Measurements from ENCODE around the gene TSPAN2. TPM values are rescaled to one million over a fixed set of nuclear protein-coding genes. Genes with fewer than 3 reads are reported as not detected.

The TSPAN2 gene
- polyA plus RNA-seq, 1 donor from 2014 or later, result 34.4 TPM

DNA sequence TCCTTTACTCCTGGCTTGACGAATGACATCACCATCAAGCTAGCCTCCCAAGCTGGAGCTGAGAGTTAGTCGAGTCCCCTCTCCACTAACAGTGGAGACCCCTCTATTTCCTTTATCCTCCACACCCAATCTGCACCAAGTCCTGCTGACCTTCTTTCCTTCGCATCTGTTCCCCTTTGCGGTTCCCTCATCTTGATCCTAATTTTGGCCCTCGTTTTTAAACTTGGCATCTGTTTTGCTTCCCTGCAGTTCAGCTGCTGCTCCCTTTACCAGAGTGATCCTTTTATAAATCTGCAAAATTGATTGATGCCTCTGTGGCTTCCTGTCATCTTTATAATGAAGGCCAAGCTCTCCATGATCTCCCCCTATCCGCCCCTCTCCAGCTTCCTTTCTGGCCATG, 49.0 kb upstream of the TSPAN2 start:
- no peaks in the 10 kb centered on the region for H3K36me3 ChIP-seq (ENCODE audit: insufficient read depth, low read length)
- no peaks in the 10 kb centered on the region for H3K9me3 ChIP-seq (ENCODE audit: low read length)
- no peak overlapping the region for H3K9ac ChIP-seq (ENCODE audit: low read length)
- no peaks in the 10 kb centered on the region for H3K9me2 ChIP-seq (ENCODE audit: insufficient read depth, low read length)
- H3K27me3 ChIP-seq (ENCODE audit: insufficient read depth, low read depth, low read length), result no peaks in the 10 kb centered on the region
- no peaks in the 10 kb centered on the region for H4K20me1 ChIP-seq (ENCODE audit: insufficient read depth)
- H3F3A ChIP-seq (ENCODE audit: insufficient read depth, low read length, poor library complexity, severe bottlenecking), result no peaks in the 10 kb centered on the region
- H3K79me2 ChIP-seq (replicated peaks; ENCODE audit: insufficient read depth, low read length), result no peaks in the 10 kb centered on the region
- H3K27ac ChIP-seq (ENCODE audit: low read length), result no peak overlapping the region
- no peak overlapping the region for H2AFZ ChIP-seq (ENCODE audit: low read depth, low read length)
- H3K4me2 ChIP-seq (ENCODE audit: low read length), result no peak overlapping the region
- no peak overlapping the region for H3K4me3 ChIP-seq (ENCODE audit: low read length)
- no peak for TF ChIP-seq MXI1 (conservative IDR thresholded peaks at IDR 0.05; ENCODE audit: poor library complexity, severe bottlenecking)
- TF ChIP-seq SMC3 (conservative IDR thresholded peaks at IDR 0.05; ENCODE audit: poor library complexity), result no peak

DNA sequence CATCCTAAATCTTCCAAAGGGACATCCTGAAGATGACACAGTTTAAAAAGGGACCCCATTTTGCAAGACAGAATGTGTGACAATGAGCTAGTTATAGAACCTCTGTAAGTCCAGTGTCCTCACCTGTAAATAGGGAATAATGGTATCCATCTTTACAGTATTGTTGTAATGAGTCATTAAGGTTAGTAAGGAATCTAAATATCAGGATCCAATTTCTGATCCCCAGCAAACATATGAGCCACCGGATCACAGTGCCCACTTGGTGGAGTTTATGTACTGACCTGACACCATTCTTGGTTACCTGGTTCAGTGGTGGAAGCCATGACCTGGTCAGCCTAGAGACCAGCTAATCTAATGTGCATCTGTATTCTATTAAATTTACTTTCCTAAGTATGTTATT, 47.9 kb upstream of the TSPAN2 start:
- no peak overlapping the region for H2AFZ ChIP-seq (ENCODE audit: low read depth, low read length)
- H3K4me3 ChIP-seq (ENCODE audit: low read length), result no peak overlapping the region
- H3K36me3 ChIP-seq (ENCODE audit: insufficient read depth, low read length), result no peaks in the 10 kb centered on the region
- H3K4me2 ChIP-seq (ENCODE audit: low read length), result no peak overlapping the region
- no peaks in the 10 kb centered on the region for H3K9me2 ChIP-seq (ENCODE audit: insufficient read depth, low read length)
- no peaks in the 10 kb centered on the region for H3F3A ChIP-seq (ENCODE audit: insufficient read depth, low read length, poor library complexity, severe bottlenecking)
- no peak overlapping the region for H3K27ac ChIP-seq (ENCODE audit: low read length)
- H3K9me3 ChIP-seq (ENCODE audit: low read length), result no peaks in the 10 kb centered on the region
- H4K20me1 ChIP-seq (ENCODE audit: insufficient read depth), result no peaks in the 10 kb centered on the region
- no peak overlapping the region for H3K9ac ChIP-seq (ENCODE audit: low read length)
- no peaks in the 10 kb centered on the region for H3K27me3 ChIP-seq (ENCODE audit: insufficient read depth, low read depth, low read length)
- no peak for TF ChIP-seq POLR2AphosphoS5 (IDR thresholded peaks at IDR 0.05)
- TF ChIP-seq, protein P1, sequence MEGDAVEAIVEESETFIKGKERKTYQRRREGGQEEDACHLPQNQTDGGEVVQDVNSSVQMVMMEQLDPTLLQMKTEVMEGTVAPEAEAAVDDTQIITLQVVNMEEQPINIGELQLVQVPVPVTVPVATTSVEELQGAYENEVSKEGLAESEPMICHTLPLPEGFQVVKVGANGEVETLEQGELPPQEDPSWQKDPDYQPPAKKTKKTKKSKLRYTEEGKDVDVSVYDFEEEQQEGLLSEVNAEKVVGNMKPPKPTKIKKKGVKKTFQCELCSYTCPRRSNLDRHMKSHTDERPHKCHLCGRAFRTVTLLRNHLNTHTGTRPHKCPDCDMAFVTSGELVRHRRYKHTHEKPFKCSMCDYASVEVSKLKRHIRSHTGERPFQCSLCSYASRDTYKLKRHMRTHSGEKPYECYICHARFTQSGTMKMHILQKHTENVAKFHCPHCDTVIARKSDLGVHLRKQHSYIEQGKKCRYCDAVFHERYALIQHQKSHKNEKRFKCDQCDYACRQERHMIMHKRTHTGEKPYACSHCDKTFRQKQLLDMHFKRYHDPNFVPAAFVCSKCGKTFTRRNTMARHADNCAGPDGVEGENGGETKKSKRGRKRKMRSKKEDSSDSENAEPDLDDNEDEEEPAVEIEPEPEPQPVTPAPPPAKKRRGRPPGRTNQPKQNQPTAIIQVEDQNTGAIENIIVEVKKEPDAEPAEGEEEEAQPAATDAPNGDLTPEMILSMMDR (IDR thresholded peaks at IDR 0.05; ENCODE audit: poor library complexity, severe bottlenecking), result no peak
- TF ChIP-seq SMC3 (conservative IDR thresholded peaks at IDR 0.05; ENCODE audit: poor library complexity), result no peak
- H3K79me2 ChIP-seq (replicated peaks; ENCODE audit: insufficient read depth, low read length), result no peaks in the 10 kb centered on the region

DNA sequence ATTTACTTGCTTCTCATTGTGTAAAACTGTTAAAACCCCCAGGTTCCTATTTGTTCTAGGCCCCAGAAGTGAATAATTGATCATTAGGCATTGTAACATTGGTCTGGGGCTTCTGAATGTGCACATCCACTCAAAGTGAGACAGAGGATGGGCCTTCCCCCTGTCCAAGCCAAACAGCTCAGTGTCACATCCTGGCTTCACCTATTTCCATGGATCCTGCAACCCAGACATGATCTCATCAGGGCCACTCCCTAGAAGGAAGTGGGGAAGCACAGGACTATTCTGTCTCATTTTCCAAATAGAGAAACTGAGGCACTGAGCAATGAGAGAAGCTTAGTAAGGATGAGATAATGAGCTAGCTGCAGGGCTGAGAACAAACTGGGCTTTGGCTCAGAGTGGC, 47.4 kb upstream of the TSPAN2 start:
- no peak overlapping the region for H2AFZ ChIP-seq (ENCODE audit: low read depth, low read length)
- H3K9ac ChIP-seq (ENCODE audit: low read length), result no peak overlapping the region
- TF ChIP-seq SMC3 (conservative IDR thresholded peaks at IDR 0.05; ENCODE audit: poor library complexity) (no peak), POLR2AphosphoS5 (IDR thresholded peaks at IDR 0.05) (no peak), EZH2 (IDR thresholded peaks at IDR 0.05; ENCODE audit: borderline replicate concordance, insufficient read depth, low read length, poor library complexity, severe bottlenecking) (no peak), MXI1 (conservative IDR thresholded peaks at IDR 0.05; ENCODE audit: poor library complexity, severe bottlenecking) (no peak), EP300 (conservative IDR thresholded peaks at IDR 0.05; ENCODE audit: poor library complexity, severe bottlenecking) (no peak), RAD21 (conservative IDR thresholded peaks at IDR 0.05) (no peak), TAF1 (IDR thresholded peaks at IDR 0.05; ENCODE audit: low read depth) (no peak)
- TF ChIP-seq, protein P1 (IDR thresholded peaks at IDR 0.05; ENCODE audit: poor library complexity, severe bottlenecking), result no peak
- TF ChIP-seq, protein P2, sequence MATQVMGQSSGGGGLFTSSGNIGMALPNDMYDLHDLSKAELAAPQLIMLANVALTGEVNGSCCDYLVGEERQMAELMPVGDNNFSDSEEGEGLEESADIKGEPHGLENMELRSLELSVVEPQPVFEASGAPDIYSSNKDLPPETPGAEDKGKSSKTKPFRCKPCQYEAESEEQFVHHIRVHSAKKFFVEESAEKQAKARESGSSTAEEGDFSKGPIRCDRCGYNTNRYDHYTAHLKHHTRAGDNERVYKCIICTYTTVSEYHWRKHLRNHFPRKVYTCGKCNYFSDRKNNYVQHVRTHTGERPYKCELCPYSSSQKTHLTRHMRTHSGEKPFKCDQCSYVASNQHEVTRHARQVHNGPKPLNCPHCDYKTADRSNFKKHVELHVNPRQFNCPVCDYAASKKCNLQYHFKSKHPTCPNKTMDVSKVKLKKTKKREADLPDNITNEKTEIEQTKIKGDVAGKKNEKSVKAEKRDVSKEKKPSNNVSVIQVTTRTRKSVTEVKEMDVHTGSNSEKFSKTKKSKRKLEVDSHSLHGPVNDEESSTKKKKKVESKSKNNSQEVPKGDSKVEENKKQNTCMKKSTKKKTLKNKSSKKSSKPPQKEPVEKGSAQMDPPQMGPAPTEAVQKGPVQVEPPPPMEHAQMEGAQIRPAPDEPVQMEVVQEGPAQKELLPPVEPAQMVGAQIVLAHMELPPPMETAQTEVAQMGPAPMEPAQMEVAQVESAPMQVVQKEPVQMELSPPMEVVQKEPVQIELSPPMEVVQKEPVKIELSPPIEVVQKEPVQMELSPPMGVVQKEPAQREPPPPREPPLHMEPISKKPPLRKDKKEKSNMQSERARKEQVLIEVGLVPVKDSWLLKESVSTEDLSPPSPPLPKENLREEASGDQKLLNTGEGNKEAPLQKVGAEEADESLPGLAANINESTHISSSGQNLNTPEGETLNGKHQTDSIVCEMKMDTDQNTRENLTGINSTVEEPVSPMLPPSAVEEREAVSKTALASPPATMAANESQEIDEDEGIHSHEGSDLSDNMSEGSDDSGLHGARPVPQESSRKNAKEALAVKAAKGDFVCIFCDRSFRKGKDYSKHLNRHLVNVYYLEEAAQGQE (IDR thresholded peaks at IDR 0.05; ENCODE audit: borderline replicate concordance), result no peak
- no peaks in the 10 kb centered on the region for H3K9me3 ChIP-seq (ENCODE audit: low read length)
- no peak overlapping the region for H3K27ac ChIP-seq (ENCODE audit: low read length)
- no peaks in the 10 kb centered on the region for H4K20me1 ChIP-seq (ENCODE audit: insufficient read depth)
- H3K27me3 ChIP-seq (ENCODE audit: insufficient read depth, low read depth, low read length), result no peaks in the 10 kb centered on the region
- H3K9me2 ChIP-seq (ENCODE audit: insufficient read depth, low read length), result no peaks in the 10 kb centered on the region
- H3F3A ChIP-seq (ENCODE audit: insufficient read depth, low read length, poor library complexity, severe bottlenecking), result no peaks in the 10 kb centered on the region
- H3K79me2 ChIP-seq (replicated peaks; ENCODE audit: insufficient read depth, low read length), result no peaks in the 10 kb centered on the region
- no peaks in the 10 kb centered on the region for H3K36me3 ChIP-seq (ENCODE audit: insufficient read depth, low read length)
- H3K4me3 ChIP-seq (ENCODE audit: low read length), result no peak overlapping the region
- no peak overlapping the region for H3K4me2 ChIP-seq (ENCODE audit: low read length)

Data from neural cell (in vitro differentiated cells).